OCI-LY1 (cell line): ENCODE results near the gene NR3C1.
A peak's percentile ranks its signal among the peaks of the same experiment; 100 is the strongest.

Experiments
- H2AFZ ChIP-seq: fragments of 200-600 bp; sonication (generic), shearing (Covaris generic); 2 replicates; pipeline ENCODE4 v1.6.0; 2014; ENCODE audit warnings: antibody characterized with exemption, mild to moderate bottlenecking, low read length
- H3F3A ChIP-seq: fragments of 200-600 bp; sonication (generic), shearing (Covaris generic); 2 replicates; pipeline ENCODE4 v1.6.0; 2014; ENCODE audit warnings: mild to moderate bottlenecking, antibody characterized with exemption, low read length, moderate library complexity; ENCODE audit not compliant: insufficient read depth
- H3K27ac ChIP-seq: fragments of 200-600 bp; sonication (generic); 2 replicates; pipeline ENCODE4 v1.5.1; 2014; ENCODE audit warnings: low read length, mixed run types, mild to moderate bottlenecking, low read depth; ENCODE audit not compliant: poor library complexity, severe bottlenecking
- H3K27me3 ChIP-seq: fragments of 200-600 bp; sonication (generic); 2 replicates; pipeline ENCODE4 v1.6.0; 2014; ENCODE audit warnings: antibody characterized with exemption, mild to moderate bottlenecking, low read length, moderate library complexity; ENCODE audit not compliant: insufficient read depth
- H3K36me3 ChIP-seq: fragments of 200-600 bp; sonication (generic); 2 replicates; pipeline ENCODE4 v1.6.1; 2014; ENCODE audit warnings: mild to moderate bottlenecking, antibody characterized with exemption, low read length, moderate library complexity, mixed read lengths; ENCODE audit not compliant: insufficient read depth
- H3K4me1 ChIP-seq: fragments of 200-600 bp; sonication (generic); 2 replicates; pipeline ENCODE4 v1.5.1; 2014; ENCODE audit warnings: mild to moderate bottlenecking, low read length, moderate library complexity; ENCODE audit not compliant: insufficient read depth, severe bottlenecking
- H3K4me2 ChIP-seq: fragments of 200-600 bp; sonication (generic), shearing (Covaris generic); 2 replicates; pipeline ENCODE4 v1.6.1; 2014; ENCODE audit warnings: low read length
- H3K4me3 ChIP-seq: fragments of 200-600 bp; sonication (generic); 2 replicates; pipeline ENCODE4 v1.5.1; 2014; ENCODE audit warnings: low read length, low read depth, mild to moderate bottlenecking, mixed read lengths; ENCODE audit not compliant: poor library complexity, severe bottlenecking
- H3K79me2 ChIP-seq: fragments of 200-600 bp; shearing (Covaris generic); 2 replicates; pipeline ENCODE4 v1.6.1; 2016; ENCODE audit warnings: mixed run types, low read length, mixed read lengths; ENCODE audit not compliant: insufficient read depth
- H3K9ac ChIP-seq: fragments of 200-600 bp; sonication (generic), shearing (Covaris generic); 2 replicates; pipeline ENCODE4 v1.6.1; 2014; ENCODE audit warnings: mild to moderate bottlenecking, low read length, mixed read lengths
- H3K9me2 ChIP-seq: fragments of 200-600 bp; sonication (generic), shearing (Covaris generic); 2 replicates; pipeline ENCODE4 v1.6.1; 2014; ENCODE audit warnings: low read depth, mild to moderate bottlenecking, low read length, mixed read lengths
- H3K9me3 ChIP-seq: fragments of 200-600 bp; shearing (Covaris generic); 2 replicates; pipeline ENCODE4 v1.6.1; 2014; ENCODE audit warnings: low read length, mixed read lengths
- H4K20me1 ChIP-seq: fragments of 200-600 bp; sonication (generic), shearing (Covaris generic); 2 replicates; pipeline ENCODE4 v1.6.0; 2016; ENCODE audit warnings: mild to moderate bottlenecking, low read length; ENCODE audit not compliant: insufficient read depth
- EZH2 ChIP-seq: fragments of 200-600 bp; sonication (generic), shearing (Covaris generic); IDR thresholded peaks from 2 replicates; pipeline ENCODE4 v1.8.0; 2017; ENCODE audit warnings: borderline replicate concordance, mixed run types, mild to moderate bottlenecking, antibody characterized with exemption, low read length, moderate library complexity, mixed read lengths
- TF ChIP-seq, protein P1 (sequence below): fragments of 200-600 bp; sonication (generic), shearing (Covaris generic); IDR thresholded peaks from 2 replicates; pipeline ENCODE4 v1.5.1; 2017; ENCODE audit warnings: mild to moderate bottlenecking, antibody characterized with exemption, low read length, moderate library complexity, mixed read lengths

NR3C1 gene

GRCh38 chr5:143401227-143402016 lies 2.1 kb downstream of the NR3C1 start:
- peak overlapping the region; percentile 83 for H3K4me3 ChIP-seq
- peaks cover 67% of the 10 kb centered on the region for H3K79me2 ChIP-seq

GRCh38 chr5:143400541-143401226 lies 2.8 kb downstream of the NR3C1 start:
- H3K27me3 ChIP-seq, result no peaks in the 10 kb centered on the region
- peak overlapping the region; percentile 91 for H3K9ac ChIP-seq

More at GRCh38 chr5:143401227-143402016, 2.1 kb downstream of the NR3C1 start:
- Histone ChIP-seq H3F3A (no peaks in the 10 kb centered on the region; the same call in 1 of the 2 replicates), H3K36me3 (peaks cover 43% of the 10 kb centered on the region), H3K9me3 (no peaks in the 10 kb centered on the region), H2AFZ (no peak overlapping the region), H3K9ac (peak overlapping the region; percentile 91), H3K4me1 (peaks cover 47% of the 10 kb centered on the region), H4K20me1 (no peaks in the 10 kb centered on the region), H3K27me3 (no peaks in the 10 kb centered on the region), H3K9me2 (no peaks in the 10 kb centered on the region), H3K27ac (peak overlapping the region; percentile 80), H3K4me2 (peak overlapping the region; percentile 99)
- TF ChIP-seq, protein P1, sequence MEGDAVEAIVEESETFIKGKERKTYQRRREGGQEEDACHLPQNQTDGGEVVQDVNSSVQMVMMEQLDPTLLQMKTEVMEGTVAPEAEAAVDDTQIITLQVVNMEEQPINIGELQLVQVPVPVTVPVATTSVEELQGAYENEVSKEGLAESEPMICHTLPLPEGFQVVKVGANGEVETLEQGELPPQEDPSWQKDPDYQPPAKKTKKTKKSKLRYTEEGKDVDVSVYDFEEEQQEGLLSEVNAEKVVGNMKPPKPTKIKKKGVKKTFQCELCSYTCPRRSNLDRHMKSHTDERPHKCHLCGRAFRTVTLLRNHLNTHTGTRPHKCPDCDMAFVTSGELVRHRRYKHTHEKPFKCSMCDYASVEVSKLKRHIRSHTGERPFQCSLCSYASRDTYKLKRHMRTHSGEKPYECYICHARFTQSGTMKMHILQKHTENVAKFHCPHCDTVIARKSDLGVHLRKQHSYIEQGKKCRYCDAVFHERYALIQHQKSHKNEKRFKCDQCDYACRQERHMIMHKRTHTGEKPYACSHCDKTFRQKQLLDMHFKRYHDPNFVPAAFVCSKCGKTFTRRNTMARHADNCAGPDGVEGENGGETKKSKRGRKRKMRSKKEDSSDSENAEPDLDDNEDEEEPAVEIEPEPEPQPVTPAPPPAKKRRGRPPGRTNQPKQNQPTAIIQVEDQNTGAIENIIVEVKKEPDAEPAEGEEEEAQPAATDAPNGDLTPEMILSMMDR, result no peak
- TF ChIP-seq EZH2, result no peak

More at GRCh38 chr5:143400541-143401226, 2.8 kb downstream of the NR3C1 start:
- Histone ChIP-seq H3K79me2 (peaks cover 75% of the 10 kb centered on the region), H3F3A (no peaks in the 10 kb centered on the region), H3K36me3 (peaks cover 49% of the 10 kb centered on the region), H3K9me2 (no peaks in the 10 kb centered on the region), H4K20me1 (no peaks in the 10 kb centered on the region), H3K9me3 (no peaks in the 10 kb centered on the region), H3K27ac (peak overlapping the region; percentile 80), H3K4me2 (peak overlapping the region; percentile 99), H3K4me3 (peak overlapping the region; percentile 83), H2AFZ (no peak overlapping the region), H3K4me1 (peaks cover 47% of the 10 kb centered on the region)
- TF ChIP-seq EZH2, result no peak
- TF ChIP-seq, protein P1, result no peak
